Lower leg skin (tissue), 4 donors: ENCODE data around the gene SARNP. TPM values are rescaled to one million over a fixed set of nuclear protein-coding genes. Genes with fewer than 3 reads are reported as not detected.

Source experiments
- DNase-seq, 2 donors: peaks; one replicate each; pipeline ENCODE4 v3.0.0-alpha.2; 2019; ENCODE audit warnings: low spot score in 2 of 2
- H3K4me3 ChIP-seq: fragments of 200-600 bp; sonication (generic); 2 replicates; pipeline ENCODE4 v1.5.1; 2017; ENCODE audit warnings: mild to moderate bottlenecking, low read depth; ENCODE audit not compliant: poor library complexity, severe bottlenecking
- POLR2A ChIP-seq, 2 donors: fragments of 450-650 bp; IDR thresholded peaks; one replicate each; pipeline ENCODE4 v1.6.1; 2016 to 2017; ENCODE audit warnings: antibody characterized with exemption in 2 of 2, mild to moderate bottlenecking in 1 of 2, moderate library complexity in 1 of 2
- WGBS, 2 donors: methylation state at CpG; one replicate each; pipeline ENCODE4 v1.1.5; 2018; 5-methylcytosine and 5-hydroxymethylcytosine counted together
- intact Hi-C: fragments of 100-400 bp; cut with DNase I; formaldehyde crosslinking; loops from one replicate; pipeline ENCODE4 v1.15.0; 2023; ENCODE audit warnings: low total_unique reads
- total RNA-seq, 4 donors: library from RNA; depleted of rRNA; stranded (reverse); fragments of >200 nt; gene quantifications; one replicate each; pipeline ENCODE4 v1.1.0, GENCODE V29; 2016
- TF ChIP-seq, protein P1 (sequence below), 3 donors: fragments of 450-650 bp; IDR thresholded peaks; one replicate each; pipeline ENCODE4 v1.5.1; 2016; ENCODE audit warnings: antibody characterized with exemption in 3 of 3, mild to moderate bottlenecking in 3 of 3, moderate library complexity in 2 of 3

Gene SARNP
- total RNA-seq, 4 donors from 2014 or later, result 36.8 to 62.1 (median 59.6) TPM

- intact Hi-C loops, result no loop called here
- no peak for DNase-seq
- no peak for TF ChIP-seq POLR2A (IDR thresholded peaks at IDR 0.05)
- TF ChIP-seq, protein P1, sequence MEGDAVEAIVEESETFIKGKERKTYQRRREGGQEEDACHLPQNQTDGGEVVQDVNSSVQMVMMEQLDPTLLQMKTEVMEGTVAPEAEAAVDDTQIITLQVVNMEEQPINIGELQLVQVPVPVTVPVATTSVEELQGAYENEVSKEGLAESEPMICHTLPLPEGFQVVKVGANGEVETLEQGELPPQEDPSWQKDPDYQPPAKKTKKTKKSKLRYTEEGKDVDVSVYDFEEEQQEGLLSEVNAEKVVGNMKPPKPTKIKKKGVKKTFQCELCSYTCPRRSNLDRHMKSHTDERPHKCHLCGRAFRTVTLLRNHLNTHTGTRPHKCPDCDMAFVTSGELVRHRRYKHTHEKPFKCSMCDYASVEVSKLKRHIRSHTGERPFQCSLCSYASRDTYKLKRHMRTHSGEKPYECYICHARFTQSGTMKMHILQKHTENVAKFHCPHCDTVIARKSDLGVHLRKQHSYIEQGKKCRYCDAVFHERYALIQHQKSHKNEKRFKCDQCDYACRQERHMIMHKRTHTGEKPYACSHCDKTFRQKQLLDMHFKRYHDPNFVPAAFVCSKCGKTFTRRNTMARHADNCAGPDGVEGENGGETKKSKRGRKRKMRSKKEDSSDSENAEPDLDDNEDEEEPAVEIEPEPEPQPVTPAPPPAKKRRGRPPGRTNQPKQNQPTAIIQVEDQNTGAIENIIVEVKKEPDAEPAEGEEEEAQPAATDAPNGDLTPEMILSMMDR (IDR thresholded peaks at IDR 0.05), result no peak
- H3K4me3 ChIP-seq, result no peak overlapping the region
- 61 to 67% methylated on average over 13 to 14 of the region's 14 CpGs for WGBS, 2 donors
These were observed 95.8 kb downstream of the SARNP start for GRCh38 chr12:55721601-55722213.

DNA sequence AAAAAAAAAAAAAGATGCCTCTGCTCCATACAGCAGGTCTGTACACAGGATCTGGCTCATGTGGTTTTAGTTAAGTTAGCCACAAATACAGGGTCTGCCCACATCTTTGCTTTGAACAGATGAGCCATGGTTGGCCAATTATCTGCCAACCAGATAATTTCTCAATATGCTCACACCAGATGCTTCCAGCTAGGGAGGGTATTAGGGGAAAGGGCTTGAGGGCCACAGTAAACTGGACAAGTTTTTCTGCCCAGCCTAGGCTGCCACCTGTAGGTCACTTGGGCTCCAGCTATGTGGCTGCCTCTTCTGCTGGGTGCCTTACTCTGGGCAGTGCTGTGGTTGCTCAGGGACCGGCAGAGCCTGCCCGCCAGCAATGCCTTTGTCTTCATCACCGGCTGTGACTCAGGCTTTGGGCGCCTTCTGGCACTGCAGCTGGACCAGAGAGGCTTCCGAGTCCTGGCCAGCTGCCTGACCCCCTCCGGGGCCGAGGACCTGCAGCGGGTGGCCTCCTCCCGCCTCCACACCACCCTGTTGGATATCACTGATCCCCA lies 96.6 kb downstream of the SARNP start:
- H3K4me3 ChIP-seq, result no peak overlapping the region
- intact Hi-C loops, result no loop called here
- WGBS, 2 donors, result 11 to 13% methylated on average over 6 to 9 of the region's 9 CpGs
- peak in 1 of 2 donors; percentile 93 for DNase-seq
- TF ChIP-seq, protein P1 (IDR thresholded peaks at IDR 0.05), result no peak
- no peak for TF ChIP-seq POLR2A (IDR thresholded peaks at IDR 0.05)

- H3K4me3 ChIP-seq, result no peak within 1 kb of the TSS
- intact Hi-C loops, result no loop called here
- TF ChIP-seq, protein P1 (IDR thresholded peaks at IDR 0.05), result no peak
- no peak for TF ChIP-seq POLR2A (IDR thresholded peaks at IDR 0.05)
These were observed 97.4 kb downstream of the SARNP start, which contains the start of gene RDH5 for GRCh38 chr12:55720071-55720564. Gene RDH5, plus strand, starts transcription at chr12:55720393. Its CDS starts 792 bp downstream, at chr12:55721185.

GRCh38 chr12:55719371-55719770 lies 98.2 kb downstream of the SARNP start:
- no peak for DNase-seq
- no peak overlapping the region for H3K4me3 ChIP-seq
- WGBS, 2 donors, result 62 to 78% methylated on average over 7 of the region's 7 CpGs
- intact Hi-C loops, result no loop called here
- TF ChIP-seq POLR2A (IDR thresholded peaks at IDR 0.05), result no peak
- TF ChIP-seq, protein P1 (IDR thresholded peaks at IDR 0.05), result no peak

More at GRCh38 chr12:55720071-55720564, 97.4 kb downstream of the SARNP start, which contains the start of gene RDH5:
- WGBS, 2 donors, result 34 to 39% methylated on average over 6 of the region's 6 CpGs
- DNase-seq, result no peak

DNA sequence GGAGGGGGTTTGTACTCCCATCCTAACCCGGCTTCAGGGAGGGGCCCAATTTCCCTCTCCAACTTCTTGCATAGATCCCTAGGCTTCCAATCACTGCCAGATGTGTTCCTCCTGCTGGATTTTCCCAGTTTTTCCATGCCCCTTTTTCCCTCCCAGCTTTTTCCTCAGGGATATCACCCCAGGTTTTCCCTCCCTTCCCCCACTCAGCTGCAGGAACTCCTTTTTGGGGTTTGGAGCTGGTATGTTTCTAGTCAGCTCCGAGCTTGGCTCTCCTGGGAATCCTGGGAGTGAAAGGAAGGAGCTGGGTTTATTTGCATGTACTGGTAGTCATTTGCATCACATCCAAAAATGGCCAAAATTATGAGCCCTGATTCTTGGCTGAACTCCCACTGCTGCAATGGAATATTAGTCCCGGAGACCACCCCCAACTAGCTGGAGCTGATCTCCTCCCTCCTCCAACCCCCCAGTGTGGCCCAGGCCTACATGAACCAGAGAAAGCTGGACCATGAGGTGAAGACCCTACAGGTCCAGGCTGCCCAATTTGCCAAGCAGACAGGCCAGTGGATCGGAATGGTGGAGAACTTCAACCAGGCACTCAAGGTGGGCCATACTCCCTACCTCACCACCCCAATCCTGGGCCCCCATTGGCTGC lies 98.8 kb downstream of the SARNP start:
- 47 to 52% methylated on average over 4 of the region's 4 CpGs for WGBS, 2 donors
- TF ChIP-seq, protein P1 (IDR thresholded peaks at IDR 0.05), result no peak
- TF ChIP-seq POLR2A (IDR thresholded peaks at IDR 0.05), result no peak
- intact Hi-C loops, result no loop called here
- DNase-seq, result no peak
- no peak overlapping the region for H3K4me3 ChIP-seq
